Endothelial cell of umbilical vein (primary cell): Measurements from ENCODE around the gene SIM1. TPM values are rescaled to one million over a fixed set of nuclear protein-coding genes. Genes with fewer than 3 reads are reported as not detected.

Experiments
- BruUV-seq: library from RNA; stranded (reverse); fragments of 400-500 nt; replicated peaks from 2 replicates; lab custom pipeline; 2021; lab: Mats Ljungman, UMichigan
- CTCF ChIA-PET: fragments of 300-600, 350-600 bp; sonication (Branson Sonifier 250); formaldehyde crosslinking; loops from one replicate; lab custom pipeline; 2021; ENCODE audit warnings: antibody characterized with exemption, inconsistent platforms; lab: Charles Lee
- POLR2A ChIA-PET: fragments of 300-600, 350-600 bp; sonication (Branson Sonifier 250); formaldehyde crosslinking; loops from one replicate; lab custom pipeline; 2021; ENCODE audit warnings: antibody characterized with exemption, inconsistent platforms; lab: Charles Lee
- DNase-seq: peaks from one replicate; pipeline ENCODE4 v3.0.0-alpha.2; 2011; ENCODE audit warnings: low read depth, low spot score
- FAIRE-seq: peaks from 2 replicates; lab custom pipeline; 2011; peaks lifted over from hg19 to GRCh38; lab: Jason Lieb, UNC
- H2AFZ ChIP-seq: 2 replicates; pipeline ENCODE4 v1.6.0; 2012; ENCODE audit warnings: low read depth, low read length, control low read depth, inconsistent platforms
- H3K27ac ChIP-seq: 2 replicates; pipeline ENCODE4 v1.5.1; 2011; ENCODE audit warnings: low read depth, mild to moderate bottlenecking, control low read depth, low read length, moderate library complexity; ENCODE audit not compliant: insufficient read depth
- H3K27me3 ChIP-seq, 2 experiments: 2 replicates each; pipeline versions ENCODE4 v1.6.0 to v1.6.1; 2011; ENCODE audit warnings: low read length in 2 of 2, mixed read lengths in 1 of 2; ENCODE audit not compliant: control insufficient read depth in 2 of 2, insufficient read depth in 2 of 2
- H3K36me3 ChIP-seq, 2 experiments: 2 replicates in 1 of 2; 3 replicates in 1 of 2; pipeline ENCODE4 v1.5.1; 2011; ENCODE audit warnings: low read length in 2 of 2, mild to moderate bottlenecking in 1 of 2, moderate library complexity in 1 of 2; ENCODE audit not compliant: control insufficient read depth in 2 of 2, insufficient read depth in 2 of 2; ENCODE audit errors: extremely low read depth in 1 of 2
- H3K4me1 ChIP-seq: 3 replicates; pipeline ENCODE4 v1.5.1; 2011; ENCODE audit warnings: mild to moderate bottlenecking, low read length; ENCODE audit not compliant: control insufficient read depth, insufficient read depth; ENCODE audit errors: extremely low read depth
- H3K4me2 ChIP-seq: 2 replicates; pipeline ENCODE4 v1.6.1; 2011; ENCODE audit warnings: low read length, control low read depth, mixed read lengths; ENCODE audit not compliant: insufficient read depth
- H3K4me3 ChIP-seq, 3 experiments: fragments of 200-600 bp in 1 of 3; sonication (generic), shearing (Covaris generic) in 1 of 3; replicated peaks in 1 of 3; 2 replicates each; pipeline ENCODE4 v1.5.1; 2011 to 2016; ENCODE audit warnings: control low read depth in 3 of 3, low read length in 3 of 3, mild to moderate bottlenecking in 2 of 3, inconsistent platforms in 1 of 3, low read depth in 1 of 3, moderate library complexity in 1 of 3; ENCODE audit not compliant: insufficient read depth in 1 of 3
- H3K79me2 ChIP-seq: 2 replicates; pipeline ENCODE4 v1.6.0; 2012; ENCODE audit warnings: low read length, inconsistent platforms; ENCODE audit not compliant: control insufficient read depth, insufficient read depth
- H3K9ac ChIP-seq: replicated peaks from 2 replicates; pipeline ENCODE3; 2011; ENCODE audit warnings: low read length, control low read depth; ENCODE audit not compliant: insufficient read depth; ENCODE audit errors: extremely low read depth
- H3K9me1 ChIP-seq: replicated peaks from 3 replicates; pipeline ENCODE4 v1.6.0; 2011; ENCODE audit warnings: mild to moderate bottlenecking, low read length; ENCODE audit not compliant: control insufficient read depth, insufficient read depth; ENCODE audit errors: extremely low read depth
- H3K9me3 ChIP-seq: replicated peaks from 2 replicates; pipeline ENCODE4 v1.5.1; 2012; ENCODE audit warnings: low read length, inconsistent platforms; ENCODE audit not compliant: control insufficient read depth, insufficient read depth
- H4K20me1 ChIP-seq: replicated peaks from 2 replicates; pipeline ENCODE3; 2011; ENCODE audit warnings: mild to moderate bottlenecking, low read length; ENCODE audit not compliant: control insufficient read depth, insufficient read depth; ENCODE audit errors: extremely low read depth
- EZH2 ChIP-seq: IDR thresholded peaks from 2 replicates; pipeline ENCODE4 v1.6.1; 2012; ENCODE audit warnings: borderline replicate concordance, low read depth, mild to moderate bottlenecking, moderate library complexity, low read length, inconsistent platforms; ENCODE audit not compliant: severe bottlenecking
- FOS ChIP-seq: IDR thresholded peaks from 2 replicates; pipeline ENCODE4 v1.6.1; 2011; ENCODE audit warnings: mild to moderate bottlenecking, low read length, moderate library complexity, borderline replicate concordance; ENCODE audit not compliant: insufficient read depth
- GATA2 ChIP-seq: IDR thresholded peaks from 2 replicates; pipeline ENCODE4 v1.7.0; 2011; ENCODE audit warnings: low read depth, mild to moderate bottlenecking, moderate library complexity, mixed read lengths, low read length; ENCODE audit not compliant: insufficient read length, insufficient read depth
- JUN ChIP-seq: IDR thresholded peaks from 2 replicates; pipeline ENCODE4 v1.6.1; 2011; ENCODE audit warnings: borderline replicate concordance, low read depth; ENCODE audit not compliant: insufficient read length, insufficient read depth
- MAX ChIP-seq: IDR thresholded peaks from 2 replicates; pipeline ENCODE4 v1.6.1; 2011; ENCODE audit not compliant: insufficient read depth, insufficient read length
- MYC ChIP-seq: IDR thresholded peaks from one replicate; pipeline ENCODE4 v1.6.1; 2011; ENCODE audit warnings: mild to moderate bottlenecking, low read depth, low read length
- POLR2A ChIP-seq: IDR thresholded peaks from 2 replicates; pipeline ENCODE4 v1.6.1; 2012; ENCODE audit warnings: low read depth, mild to moderate bottlenecking, control low read depth, low read length
- POLR2AphosphoS5 ChIP-seq: IDR thresholded peaks from 2 replicates; pipeline ENCODE4 v1.6.1; 2012; ENCODE audit warnings: low read depth, mild to moderate bottlenecking, control low read depth, low read length, moderate library complexity; ENCODE audit not compliant: insufficient read depth
- dilution Hi-C: fragments of 300-500 bp; cut with MboI; formaldehyde crosslinking; loops from one replicate; pipeline ENCODE4 v1.15.0; 2019; ENCODE audit warnings: low sequenced_read_pairs; ENCODE audit not compliant: extremely low pct_ligation_motif_present
- intact Hi-C: fragments of 100-400 bp; cut with micrococcal nuclease; formaldehyde crosslinking; loops from one replicate; pipeline ENCODE4 v1.10.0; 2022
- polyA plus RNA-seq, 4 experiments: library from polyadenylated mRNA; depleted of rRNA in 3 of 4; stranded (reverse) in 3 of 4; unstranded in 1 of 4; fragments of >200 nt; gene quantifications; 2 replicates each; pipeline versions ENCODE4 v1.2.1 to v1.2.3, GENCODE V29; 2011 to 2012; ENCODE audit warnings: missing spikeins in 1 of 4
- total RNA-seq: library from RNA; stranded (reverse); gene quantifications from 2 replicates; pipeline ENCODE4 v1.2.3, GENCODE V29; 2021
- TF ChIP-seq, protein P1 (sequence below), 2 donors: IDR thresholded peaks; 1 replicate in 1 of 2; 2 replicates in 1 of 2; pipeline ENCODE4 v1.5.1; 2011; ENCODE audit warnings: low read length in 2 of 2, mild to moderate bottlenecking in 2 of 2, moderate library complexity in 2 of 2, control low read depth in 1 of 2, inconsistent platforms in 1 of 2, low read depth in 1 of 2; ENCODE audit not compliant: insufficient read depth in 1 of 2; ENCODE audit errors: extremely low read depth in 1 of 2

SIM1 gene
- total and polyA plus RNA-seq, 2 donors (not counting 3 experiments of a cell fraction or from before 2014, with no cell fraction given), result 0.14 to 0.29 TPM

DNA sequence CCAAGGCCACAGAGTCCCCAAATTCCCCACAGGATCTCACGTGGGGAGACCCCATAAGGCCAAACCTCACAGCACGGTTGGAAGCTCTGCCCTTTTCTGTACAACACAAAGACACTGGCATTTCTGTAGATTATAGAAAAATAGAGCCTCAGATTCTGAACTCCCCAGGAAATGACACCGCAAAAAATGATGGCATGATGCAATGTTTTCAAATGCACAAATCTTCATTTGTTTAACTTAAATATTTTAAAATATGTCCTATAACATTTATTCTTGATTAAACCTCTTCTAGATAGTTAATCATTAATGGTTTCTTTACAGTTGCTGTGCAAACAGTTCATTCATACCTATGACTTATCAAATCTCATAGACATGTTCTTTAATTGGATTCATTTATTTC is 33.8 kb downstream of the SIM1 start:
- no peaks in the 10 kb centered on the region for H4K20me1 ChIP-seq
- no peaks in the 10 kb centered on the region for H3K27me3 ChIP-seq
- no peak overlapping the region for H3K4me3 ChIP-seq
- POLR2A ChIA-PET, result no interaction called here
- peak overlapping the region; percentile 41 for H2AFZ ChIP-seq
- DNase-seq (no peak), FAIRE-seq (no peak)
- H3K9me3 ChIP-seq, result no peaks in the 10 kb centered on the region
- H3K4me2 ChIP-seq, result no peak overlapping the region
- no peak overlapping the region for H3K27ac ChIP-seq
- no peaks in the 10 kb centered on the region for H3K4me1 ChIP-seq
- H3K79me2 ChIP-seq, result no peaks in the 10 kb centered on the region
- BruUV-seq, result no TSS peak
- no peaks in the 10 kb centered on the region for H3K9me1 ChIP-seq
- dilution Hi-C loops, result no loop called here
- no peak for TF ChIP-seq MYC
- TF ChIP-seq, protein P1, sequence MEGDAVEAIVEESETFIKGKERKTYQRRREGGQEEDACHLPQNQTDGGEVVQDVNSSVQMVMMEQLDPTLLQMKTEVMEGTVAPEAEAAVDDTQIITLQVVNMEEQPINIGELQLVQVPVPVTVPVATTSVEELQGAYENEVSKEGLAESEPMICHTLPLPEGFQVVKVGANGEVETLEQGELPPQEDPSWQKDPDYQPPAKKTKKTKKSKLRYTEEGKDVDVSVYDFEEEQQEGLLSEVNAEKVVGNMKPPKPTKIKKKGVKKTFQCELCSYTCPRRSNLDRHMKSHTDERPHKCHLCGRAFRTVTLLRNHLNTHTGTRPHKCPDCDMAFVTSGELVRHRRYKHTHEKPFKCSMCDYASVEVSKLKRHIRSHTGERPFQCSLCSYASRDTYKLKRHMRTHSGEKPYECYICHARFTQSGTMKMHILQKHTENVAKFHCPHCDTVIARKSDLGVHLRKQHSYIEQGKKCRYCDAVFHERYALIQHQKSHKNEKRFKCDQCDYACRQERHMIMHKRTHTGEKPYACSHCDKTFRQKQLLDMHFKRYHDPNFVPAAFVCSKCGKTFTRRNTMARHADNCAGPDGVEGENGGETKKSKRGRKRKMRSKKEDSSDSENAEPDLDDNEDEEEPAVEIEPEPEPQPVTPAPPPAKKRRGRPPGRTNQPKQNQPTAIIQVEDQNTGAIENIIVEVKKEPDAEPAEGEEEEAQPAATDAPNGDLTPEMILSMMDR (IDR thresholded peaks at IDR 0.05; ENCODE audit: extremely low read depth in 1 of 2, insufficient read depth in 1 of 2, low read depth in 1 of 2, low read length in 2 of 2), result no peak
- TF ChIP-seq EZH2, result no peak
- no peak for TF ChIP-seq POLR2A
- TF ChIP-seq FOS, result no peak
- no peak for TF ChIP-seq MAX
- no peak overlapping the region for H3K9ac ChIP-seq
- intact Hi-C loops, result no loop called here
- CTCF ChIA-PET, result no interaction called here
- no peaks in the 10 kb centered on the region for H3K36me3 ChIP-seq

DNA sequence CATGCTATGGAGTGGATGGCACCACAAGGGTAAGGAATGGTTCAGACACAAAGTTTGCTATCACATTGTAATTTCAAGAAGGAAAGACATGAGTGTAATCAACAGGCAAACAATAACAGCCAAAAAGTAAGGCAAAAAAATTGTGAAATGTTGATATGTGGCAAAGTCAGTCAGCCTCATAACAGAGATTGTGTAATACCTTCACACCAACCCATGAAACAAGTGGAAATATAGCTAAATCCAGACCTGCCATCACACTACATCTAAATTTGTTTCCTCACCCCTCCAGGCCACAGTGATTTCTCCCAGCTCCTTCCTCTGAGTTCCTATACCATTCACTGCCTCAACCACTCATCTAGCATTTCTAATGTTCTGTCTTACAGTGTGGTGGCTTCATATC is 37.3 kb downstream of the SIM1 start:
- Histone ChIP-seq H3K27ac (no peak overlapping the region), H3K4me3 (no peak overlapping the region), H2AFZ (no peak overlapping the region), H3K4me2 (no peak overlapping the region), H3K9ac (no peak overlapping the region), H3K9me1 (no peaks in the 10 kb centered on the region), H3K4me1 (no peaks in the 10 kb centered on the region), H3K9me3 (no peaks in the 10 kb centered on the region), H4K20me1 (no peaks in the 10 kb centered on the region), H3K27me3 (no peaks in the 10 kb centered on the region), H3K79me2 (no peaks in the 10 kb centered on the region), H3K36me3 (no peaks in the 10 kb centered on the region)
- FAIRE-seq (no peak), DNase-seq (no peak)
- ChIA-PET CTCF (no interaction called here), POLR2A (no interaction called here)
- dilution Hi-C loops, result no loop called here
- TF ChIP-seq JUN (no peak), POLR2AphosphoS5 (no peak), POLR2A (no peak), GATA2 (no peak), EZH2 (no peak), MAX (no peak), FOS (no peak), MYC (no peak)
- TF ChIP-seq, protein P1 (IDR thresholded peaks at IDR 0.05; ENCODE audit: extremely low read depth in 1 of 2, insufficient read depth in 1 of 2, low read depth in 1 of 2, low read length in 2 of 2), result no peak
- intact Hi-C loops, result no loop called here
- BruUV-seq, result no TSS peak
